Measurements from ENCODE around the gene PARD6G.

PARD6G gene

GRCh38 chr18:80190311-80190710 lies 57.0 kb downstream of the PARD6G start:
- Histone ChIP-seq H3K27ac (no peak overlapping the region), H3K27me3 (no peaks in the 10 kb centered on the region), H3K4me1 (ENCODE audit: control insufficient read depth in 1 of 2, insufficient read depth in 1 of 2, low read depth in 1 of 2, low read length in 1 of 2) (no peaks in the 10 kb centered on the region), H3K36me3 (no peaks in the 10 kb centered on the region), H3K9me3 (no peaks in the 10 kb centered on the region), H3K4me3 (ENCODE audit: low read depth in 1 of 2, low read length in 1 of 2) (no peak overlapping the region)
- TF ChIP-seq CTCF (IDR thresholded peaks at IDR 0.05): no peak

- Histone ChIP-seq H3K27me3 (no peaks in the 10 kb centered on the region), H3K27ac (no peak overlapping the region), H3K36me3 (no peaks in the 10 kb centered on the region), H3K4me3 (ENCODE audit: low read depth in 1 of 2, low read length in 1 of 2) (no peak overlapping the region), H3K4me1 (ENCODE audit: control insufficient read depth in 1 of 2, insufficient read depth in 1 of 2, low read depth in 1 of 2, low read length in 1 of 2) (no peaks in the 10 kb centered on the region), H3K9me3 (no peaks in the 10 kb centered on the region)
- no peak for TF ChIP-seq CTCF (IDR thresholded peaks at IDR 0.05)
Measured at GRCh38 chr18:80189531-80189865, 57.8 kb downstream of the PARD6G start.

GRCh38 chr18:80188643-80189530 lies 58.4 kb downstream of the PARD6G start:
- Histone ChIP-seq H3K27me3 (no peaks in the 10 kb centered on the region), H3K4me1 (ENCODE audit: control insufficient read depth in 1 of 2, insufficient read depth in 1 of 2, low read depth in 1 of 2, low read length in 1 of 2) (no peaks in the 10 kb centered on the region), H3K4me3 (ENCODE audit: low read depth in 1 of 2, low read length in 1 of 2) (no peak overlapping the region), H3K9me3 (no peaks in the 10 kb centered on the region), H3K36me3 (no peaks in the 10 kb centered on the region), H3K27ac (no peak overlapping the region)
- no peak for TF ChIP-seq CTCF (IDR thresholded peaks at IDR 0.05)

- H3K36me3 ChIP-seq: no peaks in the 10 kb centered on the region
- no peaks in the 10 kb centered on the region for H3K27me3 ChIP-seq
- H3K4me3 ChIP-seq (ENCODE audit: low read depth in 1 of 2, low read length in 1 of 2): no peak overlapping the region
- no peaks in the 10 kb centered on the region for H3K4me1 ChIP-seq (ENCODE audit: control insufficient read depth in 1 of 2, insufficient read depth in 1 of 2, low read depth in 1 of 2, low read length in 1 of 2)
- H3K27ac ChIP-seq: no peak overlapping the region
- TF ChIP-seq CTCF (IDR thresholded peaks at IDR 0.05): no peak
- no peaks in the 10 kb centered on the region for H3K9me3 ChIP-seq
Measured at GRCh38 chr18:80187956-80188642, 59.2 kb downstream of the PARD6G start.

- Histone ChIP-seq H3K27me3 (no peaks in the 10 kb centered on the region), H3K27ac (no peak overlapping the region), H3K9me3 (no peaks in the 10 kb centered on the region), H3K4me3 (ENCODE audit: low read depth in 1 of 2, low read length in 1 of 2) (no peak overlapping the region), H3K36me3 (no peaks in the 10 kb centered on the region), H3K4me1 (ENCODE audit: control insufficient read depth in 1 of 2, insufficient read depth in 1 of 2, low read depth in 1 of 2, low read length in 1 of 2) (no peaks in the 10 kb centered on the region)
- TF ChIP-seq CTCF (IDR thresholded peaks at IDR 0.05): no peak
Measured at GRCh38 chr18:80185545-80185944, 61.8 kb downstream of the PARD6G start.

All from neutrophil (primary cell).